GM19397 (cell line): ENCODE data around the gene UGGT2.

Experiments used
- ATAC-seq: cut with Tn5 transposase; IDR thresholded peaks from one replicate; pipeline ENCODE4 v1.9.1; 2021; ENCODE audit warnings: mild to moderate bottlenecking, moderate library complexity; ENCODE audit not compliant: unreplicated experiment

UGGT2 gene

GRCh38 chr13:95756072-95756471, 297.1 kb downstream of the UGGT2 start:
- ATAC-seq = no peak

GRCh38 chr13:95754069-95754468, 299.1 kb downstream of the UGGT2 start:
- no peak for ATAC-seq

- ATAC-seq = no peak
These were observed 300.5 kb downstream of the UGGT2 start for GRCh38 chr13:95752677-95753076.
